Activated naive CD4-positive, alpha-beta T cell treated with anti-CD3 and anti-CD28 coated beads, Interleukin-2, amount 10 ng/mL, durations not matched to agents 7 days and 5 days (primary cell): ENCODE results near the gene CTSO.
A peak's percentile ranks its signal among the peaks of the same experiment; 100 is the strongest.

ENCODE experiments used
- CTCF ChIA-PET: fragments of 350-600 bp; sonication (Branson Sonifier 250); formaldehyde crosslinking; loops from one replicate; lab custom pipeline; 2021; ENCODE audit warnings: antibody characterized with exemption; lab: Charles Lee
- DNase-seq: peaks from one replicate; pipeline ENCODE4 v3.0.0-alpha.2; 2020
- H3K27ac Mint-ChIP-seq: one replicate; pipeline ENCODE4 v1.8.0; 2021; ENCODE audit warnings: mild to moderate bottlenecking, moderate library complexity, mixed read lengths
- H3K27me3 Mint-ChIP-seq: one replicate; pipeline ENCODE4 v1.8.0; 2021; ENCODE audit warnings: mild to moderate bottlenecking, mixed read lengths
- H3K36me3 Mint-ChIP-seq: one replicate; pipeline ENCODE4 v1.8.0; 2021; ENCODE audit warnings: mixed read lengths
- H3K4me1 Mint-ChIP-seq: one replicate; pipeline ENCODE4 v1.8.0; 2021; ENCODE audit warnings: mixed read lengths
- H3K4me3 Mint-ChIP-seq: one replicate; pipeline ENCODE4 v1.8.0; 2021; ENCODE audit warnings: mild to moderate bottlenecking, moderate library complexity, mixed read lengths
- H3K9me3 Mint-ChIP-seq: one replicate; pipeline ENCODE4 v1.8.0; 2021; ENCODE audit warnings: mixed read lengths

CTSO gene

DNA sequence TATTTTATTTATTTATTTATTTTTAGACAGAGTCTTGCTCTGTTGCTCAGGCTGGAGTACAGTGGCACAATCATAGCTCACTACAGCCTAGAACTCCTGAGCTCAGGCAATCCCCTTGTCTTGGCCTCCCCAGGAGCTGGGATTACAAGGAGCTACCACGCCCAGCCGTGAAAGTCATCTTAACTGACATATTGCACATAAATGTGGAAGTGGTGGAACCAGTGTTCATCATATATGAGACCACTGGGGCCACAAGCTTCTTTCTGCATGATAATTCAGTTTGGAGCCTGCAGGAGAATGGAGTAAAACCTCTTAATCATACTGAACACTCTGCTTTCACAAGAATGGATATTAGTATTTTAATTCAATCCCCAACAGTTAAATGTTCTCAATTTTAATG lies 12.5 kb upstream of the CTSO start:
- Mint-ChIP-seq H3K4me1 (peaks cover 3% of the 10 kb centered on the region), H3K4me3 (no peak overlapping the region), H3K27me3 (no peaks in the 10 kb centered on the region), H3K27ac (no peak overlapping the region), H3K36me3 (no peaks in the 10 kb centered on the region), H3K9me3 (peaks cover 4% of the 10 kb centered on the region)
- CTCF ChIA-PET = interaction anchor here (1.4 kb wide), 1 partner anchor 10 kb away, joined by 5 read pairs; no protein-coding TSS in a partner anchor
- no peak for DNase-seq

DNA sequence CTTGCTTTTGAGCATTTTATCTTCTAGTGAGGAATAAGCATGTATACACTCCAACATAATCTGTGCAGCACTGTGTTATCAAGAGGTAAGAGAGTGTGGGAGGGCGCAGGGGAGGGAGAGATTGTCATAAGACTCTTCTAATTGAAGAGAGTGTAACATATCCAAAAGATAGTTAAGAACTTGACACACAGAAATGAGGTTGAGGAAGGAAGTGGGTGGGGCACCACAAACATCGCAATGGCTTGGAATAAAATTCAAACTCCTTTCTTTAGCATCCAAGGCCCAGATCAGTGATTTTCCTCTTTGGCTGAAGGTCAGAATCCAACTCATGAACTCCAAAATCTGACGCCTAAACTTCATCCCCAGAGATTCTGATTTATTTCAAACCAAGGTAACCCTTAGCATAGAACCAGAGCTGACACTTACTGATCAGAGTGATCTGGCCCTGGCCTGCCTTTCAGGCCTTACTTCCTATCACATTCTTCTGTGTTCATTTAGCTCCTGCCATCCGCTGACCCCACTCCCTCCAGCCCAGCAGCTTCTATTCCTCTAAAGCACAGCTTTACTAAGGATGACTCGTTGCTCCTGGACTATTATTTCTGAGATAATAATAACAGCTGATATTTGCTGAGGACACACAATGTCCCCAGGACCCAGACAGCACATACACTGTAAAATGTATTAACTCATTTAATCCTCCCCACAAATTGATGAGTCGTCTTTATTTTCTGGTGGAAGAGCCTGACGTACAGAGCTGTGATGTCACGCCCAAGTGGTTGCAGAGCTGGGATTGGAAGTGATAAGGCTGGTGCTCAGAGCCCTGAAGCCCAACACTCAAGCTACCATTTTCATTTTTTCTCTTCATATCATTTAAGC lies 10.6 kb upstream of the CTSO start:
- Mint-ChIP-seq H3K9me3 (peaks cover 4% of the 10 kb centered on the region), H3K27ac (no peak overlapping the region), H3K27me3 (no peaks in the 10 kb centered on the region), H3K4me3 (no peak overlapping the region), H3K36me3 (no peaks in the 10 kb centered on the region), H3K4me1 (peaks cover 3% of the 10 kb centered on the region)
- DNase-seq = no peak
- CTCF ChIA-PET = no interaction called here

DNA sequence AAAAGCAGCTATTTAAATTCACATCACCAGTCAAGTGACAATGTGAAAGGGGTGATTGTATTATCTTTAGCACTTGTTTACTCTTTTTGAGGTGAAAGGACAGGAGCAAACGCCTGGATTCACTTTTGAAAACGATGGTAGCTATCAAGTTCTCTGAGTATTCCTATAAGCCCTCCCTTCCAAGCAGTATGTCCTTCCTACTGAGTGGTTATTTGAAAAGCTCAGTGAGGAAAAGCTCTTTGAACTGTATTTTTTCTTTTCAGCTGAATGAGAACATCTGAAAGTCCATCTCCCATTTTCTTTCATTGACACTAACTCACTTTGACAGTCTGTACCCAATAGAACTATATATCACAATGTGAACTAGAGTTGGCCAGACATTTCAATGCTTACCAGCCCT lies 9.1 kb upstream of the CTSO start:
- Mint-ChIP-seq H3K4me1 (peaks cover 3% of the 10 kb centered on the region), H3K27me3 (no peaks in the 10 kb centered on the region), H3K9me3 (no peaks in the 10 kb centered on the region), H3K27ac (no peak overlapping the region), H3K36me3 (no peaks in the 10 kb centered on the region), H3K4me3 (no peak overlapping the region)
- DNase-seq = no peak
- CTCF ChIA-PET = no interaction called here

DNA sequence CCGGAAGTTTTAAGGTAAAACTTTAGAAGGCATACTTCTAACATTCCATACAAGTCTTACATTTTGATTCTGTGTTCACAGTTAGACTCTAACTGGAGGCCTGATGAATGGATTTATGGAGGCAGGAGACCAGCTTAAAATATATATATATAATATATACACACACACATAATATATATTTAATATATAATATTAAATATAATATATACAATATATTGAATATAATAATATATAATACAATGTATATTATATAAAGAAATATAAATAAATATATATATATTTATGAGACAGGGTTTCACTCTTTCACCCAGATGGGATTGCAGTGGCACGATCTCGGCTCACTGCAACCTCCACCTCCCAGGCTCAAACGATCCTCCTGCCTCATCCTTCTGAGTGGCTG lies 7.9 kb upstream of the CTSO start:
- H3K27me3 Mint-ChIP-seq = no peaks in the 10 kb centered on the region
- H3K4me1 Mint-ChIP-seq = peaks cover 3% of the 10 kb centered on the region
- no peak overlapping the region for H3K27ac Mint-ChIP-seq
- no peak overlapping the region for H3K4me3 Mint-ChIP-seq
- CTCF ChIA-PET = no interaction called here
- no peaks in the 10 kb centered on the region for H3K9me3 Mint-ChIP-seq
- no peak for DNase-seq
- no peaks in the 10 kb centered on the region for H3K36me3 Mint-ChIP-seq

DNA sequence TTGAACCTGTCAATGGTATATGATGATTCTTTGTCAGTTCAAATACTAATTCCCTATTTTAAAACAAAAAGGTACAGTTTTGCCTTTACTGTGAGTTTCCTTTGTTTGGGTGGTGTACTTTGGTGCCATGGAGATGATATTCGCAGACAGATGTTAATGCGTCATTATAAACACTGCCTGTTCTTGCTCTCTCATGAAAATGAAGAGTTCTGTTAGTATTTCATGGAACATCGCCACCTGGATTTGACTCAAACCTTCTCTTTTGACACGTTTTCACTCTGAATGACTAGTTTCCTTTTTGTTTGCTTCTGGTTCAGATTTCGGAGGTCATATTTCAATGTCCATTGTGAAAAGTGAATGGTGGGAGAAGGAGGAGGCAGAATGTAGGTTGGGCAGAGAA lies 6.9 kb upstream of the CTSO start:
- H3K4me1 Mint-ChIP-seq = peaks cover 3% of the 10 kb centered on the region
- H3K27me3 Mint-ChIP-seq = no peaks in the 10 kb centered on the region
- H3K9me3 Mint-ChIP-seq = no peaks in the 10 kb centered on the region
- H3K4me3 Mint-ChIP-seq = no peak overlapping the region
- no peaks in the 10 kb centered on the region for H3K36me3 Mint-ChIP-seq
- no peak overlapping the region for H3K27ac Mint-ChIP-seq
- CTCF ChIA-PET = no interaction called here
- no peak for DNase-seq

DNA sequence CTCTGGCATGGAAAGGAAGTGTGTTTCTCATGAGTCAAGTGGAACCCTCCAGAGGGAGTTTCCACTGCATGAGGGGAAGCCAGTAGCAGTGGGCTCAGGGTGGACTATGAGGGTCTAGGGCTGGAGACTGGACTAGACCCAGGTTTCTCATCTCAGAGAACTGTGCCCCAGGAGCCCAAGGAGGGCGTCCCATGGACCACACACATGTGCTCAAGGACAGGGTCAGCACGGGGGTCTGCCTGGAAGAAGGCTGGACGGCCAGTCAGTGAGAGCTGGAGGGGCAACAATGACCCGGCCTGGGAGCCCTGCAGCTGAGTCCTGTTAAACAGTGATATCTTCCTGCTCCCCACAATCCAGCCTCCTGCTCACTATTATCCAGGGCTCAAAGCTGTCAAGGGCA lies 5.8 kb upstream of the CTSO start:
- no peak for DNase-seq
- H3K4me1 Mint-ChIP-seq = peaks cover 4% of the 10 kb centered on the region
- no peaks in the 10 kb centered on the region for H3K9me3 Mint-ChIP-seq
- no peak overlapping the region for H3K4me3 Mint-ChIP-seq
- CTCF ChIA-PET = no interaction called here
- no peaks in the 10 kb centered on the region for H3K27me3 Mint-ChIP-seq
- H3K27ac Mint-ChIP-seq = no peak overlapping the region
- H3K36me3 Mint-ChIP-seq = no peaks in the 10 kb centered on the region

DNA sequence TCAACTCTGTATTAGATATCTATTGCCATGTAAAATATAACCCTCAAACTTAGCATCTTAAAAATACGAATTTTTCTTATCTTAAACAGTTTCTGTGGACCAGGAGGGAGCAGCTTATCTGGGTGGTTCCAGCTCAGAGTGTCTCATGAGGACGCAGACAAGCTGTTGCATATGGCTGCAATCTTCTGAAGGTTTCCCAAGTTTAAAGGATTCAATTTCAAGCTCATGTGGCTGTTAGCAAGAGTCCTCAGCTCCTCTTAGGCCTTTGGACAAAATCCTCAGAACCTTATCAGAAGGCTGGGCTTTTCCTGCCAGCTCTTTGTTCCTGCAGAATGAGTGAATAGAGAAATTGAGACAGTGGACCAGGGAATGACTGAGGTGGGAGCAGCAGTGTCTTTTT lies 2.8 kb upstream of the CTSO start:
- no peak for DNase-seq
- CTCF ChIA-PET = no interaction called here
- Mint-ChIP-seq H3K4me1 (peaks cover 17% of the 10 kb centered on the region), H3K36me3 (no peaks in the 10 kb centered on the region), H3K27me3 (no peaks in the 10 kb centered on the region), H3K9me3 (no peaks in the 10 kb centered on the region), H3K27ac (no peak overlapping the region), H3K4me3 (no peak overlapping the region)

DNA sequence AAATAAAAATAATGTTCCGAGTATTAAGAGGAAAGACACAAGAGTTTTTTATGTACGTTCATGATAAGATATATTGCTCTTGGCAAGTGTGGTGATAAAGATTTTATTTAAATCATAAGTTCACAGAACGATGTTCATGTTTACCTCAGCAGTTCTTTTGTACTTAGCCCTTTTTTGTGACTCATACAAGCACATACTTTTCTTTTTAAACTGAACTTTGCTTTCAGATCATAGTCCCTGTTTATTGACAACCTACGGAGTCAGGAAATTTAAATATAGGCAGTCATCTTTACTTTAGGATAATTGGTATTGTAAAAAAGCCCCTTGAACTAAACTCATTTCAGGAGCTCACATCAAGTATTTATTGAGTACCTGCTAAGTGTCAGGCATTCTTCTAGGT lies 1.3 kb upstream of the CTSO start:
- Mint-ChIP-seq H3K4me1 (peaks cover 17% of the 10 kb centered on the region), H3K27me3 (no peaks in the 10 kb centered on the region), H3K27ac (no peak overlapping the region)

DNA sequence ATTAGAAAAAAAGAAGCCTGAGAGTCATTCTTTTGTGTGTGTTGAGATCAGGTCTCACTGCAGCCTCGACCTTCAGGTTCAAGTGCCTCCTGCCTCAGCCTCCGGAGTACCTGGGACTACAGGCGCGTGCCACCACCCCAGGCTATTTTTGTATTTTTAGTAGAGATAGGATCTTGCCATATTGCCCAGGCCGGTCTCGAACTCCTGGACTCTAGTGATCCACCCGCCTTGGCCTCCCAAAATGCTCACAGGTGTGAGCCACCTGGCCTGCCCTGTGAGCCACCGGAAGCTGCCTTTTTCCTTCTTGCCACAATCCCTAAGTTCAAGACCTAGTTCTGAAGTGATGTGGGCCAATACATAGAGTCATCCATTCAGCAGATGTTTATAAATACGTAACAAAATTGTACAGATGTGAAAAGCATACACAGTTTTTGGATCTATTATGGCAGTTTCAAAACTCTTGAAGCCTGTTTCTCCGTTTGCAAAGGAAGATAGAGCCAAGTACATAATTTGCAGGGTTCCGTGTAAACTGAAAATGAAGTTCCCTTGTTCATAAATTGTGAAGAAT lies 536 bp upstream of the CTSO start:
- no peaks in the 10 kb centered on the region for H3K36me3 Mint-ChIP-seq
- peak overlapping the region; percentile 95 for H3K27ac Mint-ChIP-seq
- peaks cover 17% of the 10 kb centered on the region for H3K4me1 Mint-ChIP-seq
- DNase-seq = no peak
- H3K27me3 Mint-ChIP-seq = no peaks in the 10 kb centered on the region
- CTCF ChIA-PET = interaction anchor here (2.2 kb wide), 1 partner anchor 144 kb away, joined by 17 read pairs; no protein-coding TSS in a partner anchor
- H3K9me3 Mint-ChIP-seq = no peaks in the 10 kb centered on the region
- H3K4me3 Mint-ChIP-seq = peak overlapping the region; percentile 86

More for the DNA sequence above, 1.3 kb upstream of the CTSO start:
- CTCF ChIA-PET = no interaction called here
- H3K4me3 Mint-ChIP-seq = no peak overlapping the region
- DNase-seq = no peak
- no peaks in the 10 kb centered on the region for H3K36me3 Mint-ChIP-seq
- no peaks in the 10 kb centered on the region for H3K9me3 Mint-ChIP-seq

DNA sequence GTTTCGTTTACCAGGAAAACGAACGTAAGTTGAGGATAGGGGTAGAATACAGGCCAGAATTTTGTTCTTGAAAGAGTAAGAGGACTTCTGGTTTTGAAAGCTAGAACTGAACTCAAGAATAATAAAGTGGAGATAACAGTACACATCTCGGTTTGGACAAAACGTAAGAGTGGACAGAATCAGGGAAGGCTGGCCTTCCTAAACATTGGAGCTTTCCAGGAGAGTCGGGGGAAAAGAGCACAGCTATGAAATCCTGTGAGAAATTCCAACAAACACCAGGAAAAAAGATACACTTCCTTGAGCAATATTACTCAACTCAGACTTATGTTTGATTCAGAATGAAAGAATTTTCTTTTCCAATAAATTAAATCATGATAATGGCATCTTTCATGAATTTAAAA lies 1.2 kb downstream of the CTSO start:
- H3K27me3 Mint-ChIP-seq = no peaks in the 10 kb centered on the region
- no peaks in the 10 kb centered on the region for H3K9me3 Mint-ChIP-seq
- H3K36me3 Mint-ChIP-seq = no peaks in the 10 kb centered on the region
- CTCF ChIA-PET = interaction anchor here (1.0 to 2.6 kb wide), 4 partner anchors 9 to 1014 kb away, joined by 3 to 17 read pairs (median 8); no protein-coding TSS in a partner anchor
- DNase-seq = no peak
- H3K4me1 Mint-ChIP-seq = peaks cover 17% of the 10 kb centered on the region
- peak overlapping the region; percentile 16 for H3K4me3 Mint-ChIP-seq
- no peak overlapping the region for H3K27ac Mint-ChIP-seq

DNA sequence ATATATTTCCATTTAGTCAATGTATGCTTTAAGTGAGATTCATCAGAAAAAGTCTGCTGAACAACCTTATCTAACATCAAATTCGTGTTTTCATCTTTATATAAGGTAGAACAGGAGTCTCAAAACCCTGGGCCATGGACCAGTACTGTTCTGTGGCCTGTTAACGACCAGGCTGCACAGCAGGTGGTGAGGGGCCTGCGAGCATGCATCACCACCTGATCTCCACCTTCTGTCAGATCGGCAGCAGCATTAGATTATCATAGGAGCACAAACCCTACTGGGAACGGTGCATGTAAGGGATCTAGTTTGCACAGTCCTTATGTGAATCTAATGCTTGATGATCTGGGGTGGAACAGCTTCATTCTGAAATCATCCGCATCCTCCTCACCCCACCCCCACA lies 3.2 kb downstream of the CTSO start:
- DNase-seq = no peak
- CTCF ChIA-PET = no interaction called here

DNA sequence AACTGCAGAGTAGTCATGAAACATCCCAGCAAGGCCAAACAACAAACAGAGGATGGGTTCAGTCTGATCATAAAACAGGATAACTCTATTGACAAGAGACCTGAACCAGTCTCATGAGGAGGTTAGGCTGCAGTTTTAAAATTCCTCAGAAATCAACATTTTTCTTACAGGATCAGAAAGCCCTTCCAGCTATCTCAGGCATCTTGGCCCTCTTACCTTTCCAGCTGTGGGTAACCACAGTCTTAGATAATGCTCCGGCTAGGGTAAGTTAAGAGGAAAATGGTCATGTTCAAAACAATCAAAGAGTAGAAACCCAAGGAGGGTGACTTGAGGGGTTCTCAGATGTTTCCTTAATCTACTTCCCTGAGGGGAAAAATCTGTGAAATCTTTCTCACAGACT lies 5.1 kb downstream of the CTSO start:
- Mint-ChIP-seq H3K9me3 (no peaks in the 10 kb centered on the region), H3K27me3 (no peaks in the 10 kb centered on the region), H3K27ac (no peak overlapping the region), H3K36me3 (no peaks in the 10 kb centered on the region), H3K4me1 (peaks cover 9% of the 10 kb centered on the region), H3K4me3 (no peak overlapping the region)
- CTCF ChIA-PET = no interaction called here
- no peak for DNase-seq

More for the DNA sequence above, 3.2 kb downstream of the CTSO start:
- H3K27ac Mint-ChIP-seq = no peak overlapping the region
- no peaks in the 10 kb centered on the region for H3K9me3 Mint-ChIP-seq
- no peak overlapping the region for H3K4me3 Mint-ChIP-seq
- H3K27me3 Mint-ChIP-seq = no peaks in the 10 kb centered on the region
- no peaks in the 10 kb centered on the region for H3K36me3 Mint-ChIP-seq
- peaks cover 17% of the 10 kb centered on the region for H3K4me1 Mint-ChIP-seq

DNA sequence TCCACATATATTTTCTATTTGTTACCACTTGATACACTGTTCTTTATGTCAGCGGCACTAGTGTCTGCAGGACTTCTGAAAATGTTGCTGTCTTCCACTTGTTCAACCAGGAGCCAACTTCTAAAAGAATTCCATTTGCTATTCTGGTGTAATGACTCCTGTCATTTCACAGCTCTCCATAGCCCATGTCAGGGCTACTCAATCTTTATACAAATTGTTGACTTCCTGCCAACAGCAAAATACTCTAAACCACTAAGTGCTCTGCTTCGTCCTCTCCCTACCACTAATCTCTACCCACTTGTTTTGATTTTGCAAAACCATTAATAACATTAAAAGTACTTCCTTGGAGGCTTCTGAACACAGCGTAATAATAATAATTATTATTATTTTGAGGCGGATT lies 7.2 kb downstream of the CTSO start:
- no peak overlapping the region for H3K27ac Mint-ChIP-seq
- H3K4me1 Mint-ChIP-seq = no peaks in the 10 kb centered on the region
- H3K4me3 Mint-ChIP-seq = no peak overlapping the region

DNA sequence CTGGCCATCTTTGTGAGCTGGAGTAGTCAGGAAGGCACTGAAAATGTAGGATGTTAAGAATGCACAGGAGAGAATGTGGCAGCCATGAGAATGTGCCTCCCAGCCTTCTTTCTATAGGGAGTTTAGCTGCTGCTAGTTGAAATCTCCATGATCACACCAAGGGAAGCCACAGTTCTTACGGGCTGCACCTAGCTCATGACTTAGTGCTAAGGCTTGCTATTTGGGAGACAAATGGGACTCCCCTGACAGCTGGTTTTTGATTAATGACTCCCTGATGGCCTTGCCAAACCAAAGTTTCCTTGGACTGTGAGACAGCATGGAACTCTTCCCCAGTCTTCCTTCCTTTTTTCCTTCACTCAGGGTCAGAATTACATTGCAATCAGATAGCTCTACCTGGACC lies 9.2 kb downstream of the CTSO start:
- Mint-ChIP-seq H3K4me3 (no peak overlapping the region), H3K9me3 (no peaks in the 10 kb centered on the region), H3K36me3 (no peaks in the 10 kb centered on the region), H3K27ac (no peak overlapping the region), H3K4me1 (no peaks in the 10 kb centered on the region), H3K27me3 (no peaks in the 10 kb centered on the region)
- CTCF ChIA-PET = interaction anchor here (1.9 kb wide), 1 partner anchor 8 kb away, joined by 14 read pairs; no protein-coding TSS in a partner anchor
- DNase-seq = no peak

More for the DNA sequence above, 7.2 kb downstream of the CTSO start:
- Mint-ChIP-seq H3K27me3 (no peaks in the 10 kb centered on the region), H3K9me3 (no peaks in the 10 kb centered on the region), H3K36me3 (no peaks in the 10 kb centered on the region)
- CTCF ChIA-PET = no interaction called here
- DNase-seq = no peak
